ENCODE results near the gene SLC22A9. TPM values are rescaled to one million over a fixed set of nuclear protein-coding genes. Genes with fewer than 3 reads are reported as not detected.
"Not testable (repeated sequence)": the region's sequence is repeated elsewhere in the genome, so short reads cannot be mapped to it uniquely, and the experiment has no call there.

The SLC22A9 gene
- not detected for total RNA-seq

DNA sequence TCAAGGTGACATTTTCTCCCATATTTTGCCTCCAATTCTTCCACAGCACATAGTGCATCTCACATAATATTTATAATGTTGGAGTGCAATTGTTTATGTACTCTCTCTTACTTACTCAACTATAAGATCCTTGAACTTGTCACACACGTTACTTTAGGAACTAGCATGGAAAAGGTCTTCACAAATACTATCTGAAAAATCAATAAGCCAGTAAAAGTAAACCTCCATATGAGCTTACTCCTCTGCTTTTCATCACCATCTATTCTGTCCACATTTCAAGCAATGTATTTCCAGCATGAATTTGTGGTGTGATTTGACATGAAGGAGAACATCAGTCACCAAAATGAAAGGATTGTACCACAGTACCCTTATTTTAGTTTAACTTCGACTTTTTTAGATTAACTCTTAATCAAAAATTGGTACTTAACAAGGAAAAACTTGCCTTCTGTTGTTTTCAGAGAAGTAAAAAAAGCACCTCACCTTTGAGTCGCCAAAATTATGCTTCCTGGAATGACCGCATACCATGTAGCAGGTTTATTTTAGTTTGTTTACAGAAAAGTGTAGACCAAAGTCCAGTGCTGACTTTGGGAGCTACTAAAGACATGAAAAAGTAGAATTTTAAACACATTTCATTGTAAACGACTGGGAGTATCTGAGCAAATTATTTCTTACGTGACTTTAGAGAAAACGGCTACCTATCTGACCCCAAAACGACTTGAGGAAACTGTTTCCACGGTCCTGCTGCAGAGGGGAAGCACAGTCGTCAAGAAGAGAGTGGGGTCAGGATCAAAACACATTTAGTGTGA lies at the start of gene SLC22A9:
TSS of gene SLC22A9 (plus strand) at position 621 of the 806 bp plus-strand sequence. CDS start 272 bp downstream, outside the sequence.
- no peak within 1 kb of the TSS for H3K27ac Mint-ChIP-seq
- no peak within 1 kb of the TSS for H3K4me3 Mint-ChIP-seq
- CTCF ChIA-PET: no interaction called here
- no peak for DNase-seq
- no peaks in the 10 kb centered on the region for H3K9me3 Mint-ChIP-seq
- H3K4me1 Mint-ChIP-seq (ENCODE audit: low read depth): no peaks in the 10 kb centered on the region
- H3K27me3 Mint-ChIP-seq (ENCODE audit: low read depth): peaks cover 29% of the 10 kb centered on the region
- intact Hi-C loops (cut with micrococcal nuclease): no loop called here
- H3K36me3 Mint-ChIP-seq (ENCODE audit: low read depth): no peaks in the 10 kb centered on the region

- Mint-ChIP-seq H3K36me3 (ENCODE audit: low read depth) (no peaks in the 10 kb centered on the region), H3K27me3 (ENCODE audit: low read depth) (peaks cover 9% of the 10 kb centered on the region), H3K4me1 (ENCODE audit: low read depth) (no peaks in the 10 kb centered on the region), H3K27ac (no peak overlapping the region), H3K4me3 (no peak overlapping the region), H3K9me3 (peaks cover 13% of the 10 kb centered on the region)
- CTCF ChIA-PET: no interaction called here
- intact Hi-C loops (cut with micrococcal nuclease): no loop called here
- no peak for DNase-seq
These were observed 47.9 kb upstream of the SLC22A9 start for GRCh38 chr11:63321723-63322122.

DNA sequence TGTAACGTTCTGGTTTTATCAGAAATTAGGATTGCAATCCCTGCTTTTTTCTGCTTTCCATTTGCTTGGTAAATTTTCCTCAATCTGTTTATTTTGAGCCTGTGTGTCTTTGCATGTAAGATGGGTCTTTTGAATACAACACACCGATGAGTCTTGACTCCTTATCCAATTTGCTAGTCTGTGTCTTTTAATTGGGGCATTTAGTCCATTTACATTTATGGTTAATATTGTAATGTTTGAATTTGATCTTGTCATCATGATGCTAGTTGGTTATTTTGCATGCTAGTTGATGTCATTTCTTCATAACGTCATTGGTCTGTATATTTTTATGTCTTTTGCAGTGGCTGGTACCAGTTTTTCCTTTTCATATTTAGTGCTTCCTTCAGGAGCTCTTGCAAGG lies 34.5 kb upstream of the SLC22A9 start:
- H3K27me3 Mint-ChIP-seq (ENCODE audit: low read depth): peaks cover 13% of the 10 kb centered on the region
- H3K4me1 Mint-ChIP-seq (ENCODE audit: low read depth); DNase-seq; H3K36me3 Mint-ChIP-seq (ENCODE audit: low read depth); H3K27ac Mint-ChIP-seq; H3K4me3 Mint-ChIP-seq; intact Hi-C loops (cut with micrococcal nuclease); CTCF ChIA-PET; H3K9me3 Mint-ChIP-seq: not testable (repeated sequence)

DNA sequence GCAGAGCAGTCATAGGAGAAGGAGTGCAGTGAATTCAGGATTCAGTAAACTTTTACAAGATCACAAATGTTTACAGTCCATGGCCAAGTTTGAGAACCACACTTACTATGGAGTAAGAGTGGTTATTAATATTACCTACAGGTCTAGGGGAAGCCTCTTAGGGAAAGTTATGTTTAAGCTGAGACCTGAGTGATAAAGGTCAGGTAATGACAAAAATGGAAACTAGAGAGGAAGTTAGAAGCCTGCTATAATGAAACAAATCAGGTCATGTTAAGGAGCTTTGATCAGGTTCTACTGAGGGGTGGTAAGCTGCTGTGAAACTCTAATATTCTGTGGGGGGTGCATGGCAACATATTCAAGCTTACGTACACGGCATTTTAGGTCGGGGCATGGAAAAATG lies 32.5 kb upstream of the SLC22A9 start:
- CTCF ChIA-PET: no interaction called here
- DNase-seq: no peak
- peaks cover 14% of the 10 kb centered on the region for H3K27me3 Mint-ChIP-seq (ENCODE audit: low read depth)
- no peak overlapping the region for H3K27ac Mint-ChIP-seq
- H3K4me1 Mint-ChIP-seq (ENCODE audit: low read depth): no peaks in the 10 kb centered on the region
- peaks cover 2% of the 10 kb centered on the region for H3K9me3 Mint-ChIP-seq
- H3K4me3 Mint-ChIP-seq: no peak overlapping the region
- no peaks in the 10 kb centered on the region for H3K36me3 Mint-ChIP-seq (ENCODE audit: low read depth)
- intact Hi-C loops (cut with micrococcal nuclease): no loop called here

DNA sequence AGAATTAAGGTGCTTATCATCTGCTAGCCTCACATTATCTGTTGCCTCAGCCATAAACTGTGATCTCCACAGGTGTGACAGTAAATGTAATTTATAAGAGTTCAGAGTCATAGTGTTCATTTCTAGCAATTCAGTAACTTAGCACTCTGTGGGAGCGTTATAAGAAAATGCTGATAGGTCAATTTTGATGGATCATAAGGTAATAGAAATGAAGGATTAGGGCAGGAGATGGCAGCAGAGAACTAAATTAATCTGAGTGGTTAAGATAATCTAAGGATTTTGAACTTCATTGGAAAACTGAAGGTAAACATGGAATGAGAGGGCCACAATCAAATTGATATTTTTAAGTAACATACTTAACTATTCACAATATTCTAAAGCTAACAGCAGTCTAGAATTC lies 26.5 kb upstream of the SLC22A9 start:
- Mint-ChIP-seq H3K27ac (no peak overlapping the region), H3K4me3 (no peak overlapping the region), H3K27me3 (ENCODE audit: low read depth) (peaks cover 12% of the 10 kb centered on the region), H3K36me3 (ENCODE audit: low read depth) (no peaks in the 10 kb centered on the region), H3K4me1 (ENCODE audit: low read depth) (no peaks in the 10 kb centered on the region), H3K9me3 (no peaks in the 10 kb centered on the region)
- intact Hi-C loops (cut with micrococcal nuclease): no loop called here
- CTCF ChIA-PET: no interaction called here
- DNase-seq: no peak

DNA sequence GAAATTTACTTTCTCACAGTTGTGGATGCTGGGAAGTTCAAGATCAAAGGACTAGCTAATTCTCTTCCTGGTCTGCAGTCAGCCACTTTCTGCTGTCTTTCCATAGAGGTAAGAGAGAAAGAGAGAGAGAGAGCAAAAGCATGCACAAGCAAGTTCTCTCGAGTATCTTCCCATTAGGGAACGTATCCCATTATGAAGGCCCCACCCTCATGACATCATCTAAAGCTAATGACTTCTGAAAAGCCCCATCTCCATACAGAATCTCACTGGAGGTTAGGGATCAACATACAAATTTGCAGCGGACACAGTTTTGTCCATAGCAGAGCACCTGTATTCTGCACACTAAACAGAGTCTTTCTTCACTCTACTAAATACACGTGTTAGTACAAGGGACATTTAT lies 17.4 kb upstream of the SLC22A9 start:
- Mint-ChIP-seq H3K27me3 (ENCODE audit: low read depth) (peaks cover 7% of the 10 kb centered on the region), H3K4me1 (ENCODE audit: low read depth) (no peaks in the 10 kb centered on the region), H3K9me3 (peaks cover 2% of the 10 kb centered on the region), H3K4me3 (no peak overlapping the region), H3K36me3 (ENCODE audit: low read depth) (no peaks in the 10 kb centered on the region), H3K27ac (no peak overlapping the region)
- intact Hi-C loops (cut with micrococcal nuclease): no loop called here
- CTCF ChIA-PET: no interaction called here
- no peak for DNase-seq

DNA sequence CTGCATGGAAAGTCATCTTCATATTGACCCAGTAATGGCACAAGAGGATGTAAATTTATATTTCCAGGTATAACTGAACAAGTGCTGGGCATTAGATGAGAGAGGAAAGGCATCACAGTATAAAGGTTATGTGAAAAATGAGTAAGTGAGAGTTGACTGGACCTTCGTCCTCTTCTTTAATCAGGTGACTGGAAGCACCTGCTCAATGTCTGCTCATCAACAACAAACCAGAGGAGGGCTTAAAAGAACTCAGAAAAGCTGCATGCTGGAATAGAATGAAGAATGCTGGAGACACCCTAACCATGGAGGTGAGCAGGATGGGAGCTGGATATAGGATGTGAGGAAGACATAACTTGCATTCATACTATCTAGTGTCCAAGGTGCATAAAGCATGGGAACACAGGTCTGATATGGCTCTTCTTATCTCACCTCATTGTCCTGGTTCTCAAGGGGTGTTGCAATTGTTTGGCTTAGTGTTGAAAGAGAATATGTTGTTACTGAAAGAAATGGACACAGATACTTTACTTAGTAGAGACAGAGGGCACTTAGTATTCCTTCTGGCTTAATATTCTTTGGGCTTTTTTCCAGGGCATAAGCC lies 7.3 kb upstream of the SLC22A9 start:
- Mint-ChIP-seq H3K4me3 (no peak overlapping the region), H3K36me3 (ENCODE audit: low read depth) (no peaks in the 10 kb centered on the region), H3K27ac (no peak overlapping the region), H3K4me1 (ENCODE audit: low read depth) (no peaks in the 10 kb centered on the region), H3K9me3 (peaks cover 2% of the 10 kb centered on the region), H3K27me3 (ENCODE audit: low read depth) (peaks cover 37% of the 10 kb centered on the region)
- DNase-seq: no peak
- CTCF ChIA-PET: no interaction called here
- intact Hi-C loops (cut with micrococcal nuclease): no loop called here

GRCh38 chr11:63369971-63370588 lies 495 bp downstream of the SLC22A9 start:
- CTCF ChIA-PET: no interaction called here
- Mint-ChIP-seq H3K27me3 (ENCODE audit: low read depth) (peaks cover 25% of the 10 kb centered on the region), H3K27ac (no peak overlapping the region), H3K4me3 (no peak overlapping the region), H3K4me1 (ENCODE audit: low read depth) (no peaks in the 10 kb centered on the region), H3K36me3 (ENCODE audit: low read depth) (no peaks in the 10 kb centered on the region), H3K9me3 (no peaks in the 10 kb centered on the region)
- no peak for DNase-seq
- intact Hi-C loops (cut with micrococcal nuclease): no loop called here

DNA sequence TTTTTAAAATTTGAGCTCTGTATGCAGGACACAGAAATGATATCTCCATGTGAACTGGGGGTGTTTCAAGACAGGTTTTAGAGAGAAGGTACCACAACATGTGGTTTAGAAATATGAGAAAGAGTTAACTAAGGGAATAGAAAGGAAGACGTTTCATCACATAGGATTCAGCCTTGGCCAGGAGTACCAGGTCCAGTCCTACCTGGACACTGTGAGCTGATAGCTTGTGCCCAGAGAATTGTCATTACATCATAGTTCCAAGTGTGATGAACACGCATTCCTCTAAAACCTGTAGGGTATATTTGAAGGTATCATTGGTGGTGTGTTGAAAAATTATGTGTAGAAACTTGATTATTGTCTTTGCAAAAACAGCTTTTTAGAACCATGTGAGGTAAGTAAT lies 1.8 kb downstream of the SLC22A9 start:
- Mint-ChIP-seq H3K27ac (no peak overlapping the region), H3K4me3 (no peak overlapping the region), H3K27me3 (ENCODE audit: low read depth) (peaks cover 16% of the 10 kb centered on the region), H3K9me3 (no peaks in the 10 kb centered on the region), H3K4me1 (ENCODE audit: low read depth) (no peaks in the 10 kb centered on the region), H3K36me3 (ENCODE audit: low read depth) (no peaks in the 10 kb centered on the region)
- DNase-seq: no peak
- intact Hi-C loops (cut with micrococcal nuclease): no loop called here
- CTCF ChIA-PET: no interaction called here

DNA sequence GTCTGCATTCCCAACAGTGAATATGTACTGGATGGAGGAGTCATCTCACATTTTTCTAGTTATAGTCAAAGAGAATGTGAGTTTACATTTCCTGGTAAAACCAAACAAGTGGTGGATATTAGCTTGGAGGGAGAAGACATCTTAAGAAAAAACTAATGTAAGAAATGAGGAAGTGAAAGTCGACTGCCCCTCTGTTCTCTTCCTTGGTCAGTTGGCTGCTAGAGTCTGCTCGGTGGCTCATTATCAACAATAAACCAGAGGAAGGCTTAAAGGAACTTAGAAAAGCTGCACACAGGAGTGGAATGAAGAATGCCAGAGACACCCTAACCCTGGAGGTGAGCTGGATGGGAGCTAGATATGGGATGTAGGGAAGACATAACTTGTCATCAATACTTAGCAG lies 5.8 kb downstream of the SLC22A9 start:
- Mint-ChIP-seq H3K27ac (no peak overlapping the region), H3K4me3 (no peak overlapping the region), H3K4me1 (ENCODE audit: low read depth) (no peaks in the 10 kb centered on the region), H3K27me3 (ENCODE audit: low read depth) (peaks cover 11% of the 10 kb centered on the region), H3K36me3 (ENCODE audit: low read depth) (no peaks in the 10 kb centered on the region), H3K9me3 (no peaks in the 10 kb centered on the region)
- intact Hi-C loops (cut with micrococcal nuclease): no loop called here
- CTCF ChIA-PET: no interaction called here
- DNase-seq: no peak

GRCh38 chr11:63380130-63380529 lies 10.5 kb downstream of the SLC22A9 start:
- intact Hi-C loops (cut with micrococcal nuclease): no loop called here
- Mint-ChIP-seq H3K27me3 (ENCODE audit: low read depth) (peaks cover 2% of the 10 kb centered on the region), H3K9me3 (no peaks in the 10 kb centered on the region), H3K36me3 (ENCODE audit: low read depth) (no peaks in the 10 kb centered on the region), H3K4me3 (no peak overlapping the region), H3K4me1 (ENCODE audit: low read depth) (no peaks in the 10 kb centered on the region), H3K27ac (no peak overlapping the region)
- DNase-seq: no peak
- CTCF ChIA-PET: no interaction called here

DNA sequence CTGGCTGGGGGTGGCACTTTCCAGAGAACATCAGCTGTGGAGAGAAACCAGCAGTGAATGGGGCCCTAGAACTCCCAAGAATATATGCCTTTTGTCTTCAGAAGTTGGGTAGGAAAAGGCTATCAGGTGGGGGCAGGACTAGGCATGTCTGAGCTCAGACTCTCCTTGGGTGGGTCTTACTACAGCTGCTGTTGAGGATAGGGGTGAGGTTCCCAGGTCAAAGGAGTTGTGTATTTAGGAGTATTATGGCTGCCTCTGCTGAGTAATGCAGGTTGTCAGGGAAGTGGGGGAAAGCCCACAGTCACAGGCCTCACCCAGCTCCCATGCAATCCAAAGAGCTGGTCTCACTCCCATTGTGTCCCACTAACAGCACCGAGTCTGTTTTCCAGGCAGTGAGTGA lies 26.1 kb downstream of the SLC22A9 start:
- CTCF ChIA-PET: interaction anchor here (0.6 kb wide), 1 partner anchor 112 kb away, joined by 3 read pairs; no protein-coding TSS in a partner anchor
- no peaks in the 10 kb centered on the region for H3K36me3 Mint-ChIP-seq (ENCODE audit: low read depth)
- no peaks in the 10 kb centered on the region for H3K4me1 Mint-ChIP-seq (ENCODE audit: low read depth)
- no peaks in the 10 kb centered on the region for H3K9me3 Mint-ChIP-seq
- H3K27me3 Mint-ChIP-seq (ENCODE audit: low read depth): peaks cover 31% of the 10 kb centered on the region
- no peak for DNase-seq
- no peak overlapping the region for H3K27ac Mint-ChIP-seq
- intact Hi-C loops (cut with micrococcal nuclease): no loop called here
- no peak overlapping the region for H3K4me3 Mint-ChIP-seq

Data from activated naive CD4-positive, alpha-beta T cell treated with anti-CD3 and anti-CD28 coated beads for 36 hours (primary cell).